Prostate gland (tissue), 2 donors: ENCODE data around the gene OR1J1. TPM values are rescaled to one million over a fixed set of nuclear protein-coding genes. Genes with fewer than 3 reads are reported as not detected.

Experiments
- DNase-seq: peaks from one replicate; pipeline ENCODE4 v3.0.0-alpha.2; 2019; ENCODE audit warnings: low spot score
- H3K27ac ChIP-seq, 2 donors: fragments of 200-600 bp; sonication (generic); 2 replicates each; pipeline ENCODE4 v1.5.1; 2017 to 2019
- H3K27me3 ChIP-seq: fragments of 200-600 bp; sonication (generic); replicated peaks from 2 replicates; pipeline ENCODE4 v1.5.1; 2019; ENCODE audit not compliant: insufficient read depth
- H3K36me3 ChIP-seq, 2 donors: fragments of 200-600 bp; sonication (generic); 1 replicate in 1 of 2; 2 replicates in 1 of 2; pipeline versions ENCODE4 v1.5.1 to v1.8.1; 2017 to 2019
- H3K4me1 ChIP-seq: fragments of 200-600 bp; sonication (generic); replicated peaks from 2 replicates; pipeline ENCODE4 v1.5.1; 2019
- H3K4me3 ChIP-seq, 2 donors: fragments of 200-600 bp; sonication (generic); 2 replicates each; pipeline ENCODE4 v1.5.1; 2017 to 2019
- H3K9me3 ChIP-seq: fragments of 200-600 bp; sonication (generic); 2 replicates; pipeline ENCODE4 v1.5.1; 2017
- CTCF ChIP-seq, 4 experiments: fragments of 200-600 bp in 2 of 4; fragments of 450-650 bp in 2 of 4; sonication (generic) in 2 of 4; IDR thresholded peaks; 1 replicate in 3 of 4; 2 replicates in 1 of 4; pipeline ENCODE4 v1.5.1; 2016 to 2019; ENCODE audit warnings: antibody characterized with exemption in 4 of 4, mild to moderate bottlenecking in 2 of 4, moderate library complexity in 2 of 4
- POLR2A ChIP-seq: fragments of 450-650 bp; IDR thresholded peaks from one replicate; pipeline ENCODE4 v1.6.1; 2016; ENCODE audit warnings: antibody characterized with exemption, mild to moderate bottlenecking
- POLR2AphosphoS5 ChIP-seq: sonication (generic); formaldehyde crosslinking; IDR thresholded peaks from one replicate; pipeline ENCODE4 v1.6.1; 2017; ENCODE audit warnings: antibody characterized with exemption
- WGBS: methylation state at CpG from one replicate; pipeline ENCODE4 v1.1.5; 2018; 5-methylcytosine and 5-hydroxymethylcytosine counted together
- intact Hi-C: fragments of 100-400 bp; cut with DNase I; formaldehyde crosslinking; loops from one replicate; pipeline ENCODE4 v1.14.2; 2022
- total RNA-seq, 2 donors: library from RNA; depleted of rRNA; stranded (reverse); fragments of >200 nt; gene quantifications; one replicate each; pipeline ENCODE4 v1.1.0, GENCODE V29; 2016

Gene OR1J1
- total RNA-seq, 2 donors from 2014 or later = not detected

DNA sequence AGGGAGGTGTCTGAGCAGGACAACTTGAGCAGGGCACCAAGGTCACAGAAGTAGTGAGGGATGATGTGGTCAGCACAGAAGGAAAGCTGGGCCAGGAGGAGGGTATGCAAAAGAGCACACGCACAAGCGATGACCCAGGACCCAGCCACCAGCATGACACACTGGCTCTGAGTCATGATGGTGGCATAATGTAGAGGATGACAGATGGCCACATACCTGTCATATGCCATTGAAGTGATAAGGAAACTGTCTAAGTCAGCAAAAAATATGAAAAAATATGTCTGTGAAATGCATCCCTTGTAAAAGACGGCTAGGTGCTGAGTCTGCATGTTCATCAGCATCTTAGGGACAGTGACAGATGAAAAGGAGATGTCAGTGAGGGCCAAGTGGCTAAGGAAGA is 380 bp downstream of the OR1J1 start:
- Histone ChIP-seq H3K4me1 (no peaks in the 10 kb centered on the region), H3K4me3 (no peak overlapping the region), H3K36me3 (no peaks in the 10 kb centered on the region), H3K9me3 (no peaks in the 10 kb centered on the region), H3K27me3 (no peaks in the 10 kb centered on the region), H3K27ac (no peak overlapping the region)
- intact Hi-C loops = no loop called here
- TF ChIP-seq POLR2AphosphoS5 (no peak), POLR2A (no peak), CTCF (IDR thresholded peaks at IDR 0.05) (no peak)
- no peak for DNase-seq
- WGBS = 84% methylated on average over 3 of the region's 3 CpGs

- Histone ChIP-seq H3K9me3 (no peaks in the 10 kb centered on the region), H3K4me3 (no peak overlapping the region), H3K4me1 (no peaks in the 10 kb centered on the region), H3K27ac (no peak overlapping the region), H3K27me3 (no peaks in the 10 kb centered on the region), H3K36me3 (no peaks in the 10 kb centered on the region)
- no peak for TF ChIP-seq CTCF (IDR thresholded peaks at IDR 0.05)
- no peak for TF ChIP-seq POLR2A
- TF ChIP-seq POLR2AphosphoS5 = no peak
- DNase-seq = no peak
- WGBS = 25% methylated on average over 2 of the region's 2 CpGs
- intact Hi-C loops = no loop called here
Observed at GRCh38 chr9:122475717-122476116, 2.0 kb downstream of the OR1J1 start.

- no peak overlapping the region for H3K27ac ChIP-seq
- H3K27me3 ChIP-seq = no peaks in the 10 kb centered on the region
- DNase-seq = no peak
- H3K36me3 ChIP-seq = no peaks in the 10 kb centered on the region
- TF ChIP-seq CTCF (IDR thresholded peaks at IDR 0.05) = no peak
- TF ChIP-seq POLR2AphosphoS5 = no peak
- TF ChIP-seq POLR2A = no peak
- H3K4me3 ChIP-seq = no peak overlapping the region
- intact Hi-C loops = no loop called here
- H3K9me3 ChIP-seq = no peaks in the 10 kb centered on the region
- no peaks in the 10 kb centered on the region for H3K4me1 ChIP-seq
- 78% methylated on average over 3 of the region's 3 CpGs for WGBS
Observed at GRCh38 chr9:122474561-122474960, 3.2 kb downstream of the OR1J1 start.

GRCh38 chr9:122468735-122469134 is 9.0 kb downstream of the OR1J1 start:
- H3K4me3 ChIP-seq = no peak overlapping the region
- no peak for TF ChIP-seq POLR2AphosphoS5
- no peak for TF ChIP-seq POLR2A
- no peak for TF ChIP-seq CTCF (IDR thresholded peaks at IDR 0.05)
- H3K27ac ChIP-seq = no peak overlapping the region
- H3K4me1 ChIP-seq = no peaks in the 10 kb centered on the region
- no peaks in the 10 kb centered on the region for H3K27me3 ChIP-seq
- no peaks in the 10 kb centered on the region for H3K36me3 ChIP-seq
- WGBS = 68% methylated on average over 4 of the region's 4 CpGs
- no peak for DNase-seq
- no peaks in the 10 kb centered on the region for H3K9me3 ChIP-seq
- intact Hi-C loops = loop anchor here (10.0 kb wide), 2 partner anchors 506 to 886 kb away; partner anchors contain the start of gene CRB2

DNA sequence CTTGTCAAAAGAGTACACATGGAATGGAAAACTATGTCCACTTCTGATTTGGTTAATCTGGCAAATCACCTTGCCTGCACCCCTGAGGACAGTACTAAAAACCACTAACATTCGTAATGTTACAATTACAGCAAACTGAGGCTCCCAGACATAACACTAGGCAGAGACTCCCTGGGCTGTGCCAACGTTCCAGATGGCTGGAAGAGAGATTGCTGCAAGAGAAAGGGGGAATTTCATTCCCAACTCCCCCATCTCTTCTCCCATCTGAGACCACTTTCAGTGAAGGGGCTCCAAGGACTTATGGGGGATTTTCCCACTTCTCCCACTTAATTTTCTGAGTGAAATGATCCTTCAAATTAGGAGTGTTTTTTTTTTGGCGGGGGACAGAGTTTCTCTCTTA is 11.3 kb downstream of the OR1J1 start:
- 89% methylated on average over 3 of the region's 3 CpGs for WGBS

More for the DNA sequence above, 11.3 kb downstream of the OR1J1 start:
- TF ChIP-seq POLR2A (no peak), POLR2AphosphoS5 (no peak), CTCF (IDR thresholded peaks at IDR 0.05) (no peak)
- no peak for DNase-seq
- Histone ChIP-seq H3K27me3 (no peaks in the 10 kb centered on the region), H3K4me3 (no peak overlapping the region), H3K4me1 (no peaks in the 10 kb centered on the region), H3K9me3 (no peaks in the 10 kb centered on the region), H3K27ac (no peak overlapping the region), H3K36me3 (no peaks in the 10 kb centered on the region)
- intact Hi-C loops = loop anchor here (10.0 kb wide), 2 partner anchors 508 to 888 kb away; partner anchors contain the start of gene CRB2
